K562 (cell line): ENCODE results near the gene POU4F2. TPM values are rescaled to one million over a fixed set of nuclear protein-coding genes. Genes with fewer than 3 reads are reported as not detected.
A peak's percentile ranks its signal among the peaks of the same experiment; 100 is the strongest.

Source experiments
- SUPT5H ChIP-seq: fragments of 450-650 bp; IDR thresholded peaks from 2 replicates; pipeline ENCODE4 v1.6.1; 2016
- polyA plus RNA-seq, 8 experiments: library from polyadenylated mRNA; depleted of rRNA in 4 of 8; stranded (reverse) in 5 of 8; unstranded in 3 of 8; fragments of >200 nt; fragmentation: Nextera tagmentation in 2 of 8; fragmentation: Illumina TruSeq in 1 of 8; extraction: Ambion mirVana in 2 of 8; extraction: Trizol in 1 of 8; gene quantifications; 2 replicates each; pipeline versions ENCODE4 v1.2.1 to v1.2.3, GENCODE V29; 2011 to 2014; ENCODE audit warnings: inconsistent platforms in 1 of 8, missing spikeins in 1 of 8
- total RNA-seq, 7 experiments: library from RNA; depleted of rRNA in 6 of 7; stranded (reverse); fragments of >200 nt in 6 of 7; fragmentation: Illumina TruSeq in 2 of 7; extraction: Trizol in 2 of 7; gene quantifications; 2 replicates each; pipeline versions ENCODE4 v1.2.1 to v1.2.3, GENCODE V29; 2011 to 2021; ENCODE audit warnings: low replicate concordance in 1 of 7
- TF ChIP-seq, protein P1 (sequence below), 2 experiments: fragments of 450-650 bp; formaldehyde crosslinking in 1 of 2; IDR thresholded peaks; 2 replicates each; pipeline versions ENCODE4 v1.4.0 to v1.6.1; 2014 to 2020; ENCODE audit warnings: mild to moderate bottlenecking in 2 of 2, borderline replicate concordance in 1 of 2, low read depth in 1 of 2

Gene POU4F2
- total and polyA plus RNA-seq, 9 of the 15 experiments (the other 6 are each of a cell fraction or from before 2014, with no cell fraction given): not detected

DNA sequence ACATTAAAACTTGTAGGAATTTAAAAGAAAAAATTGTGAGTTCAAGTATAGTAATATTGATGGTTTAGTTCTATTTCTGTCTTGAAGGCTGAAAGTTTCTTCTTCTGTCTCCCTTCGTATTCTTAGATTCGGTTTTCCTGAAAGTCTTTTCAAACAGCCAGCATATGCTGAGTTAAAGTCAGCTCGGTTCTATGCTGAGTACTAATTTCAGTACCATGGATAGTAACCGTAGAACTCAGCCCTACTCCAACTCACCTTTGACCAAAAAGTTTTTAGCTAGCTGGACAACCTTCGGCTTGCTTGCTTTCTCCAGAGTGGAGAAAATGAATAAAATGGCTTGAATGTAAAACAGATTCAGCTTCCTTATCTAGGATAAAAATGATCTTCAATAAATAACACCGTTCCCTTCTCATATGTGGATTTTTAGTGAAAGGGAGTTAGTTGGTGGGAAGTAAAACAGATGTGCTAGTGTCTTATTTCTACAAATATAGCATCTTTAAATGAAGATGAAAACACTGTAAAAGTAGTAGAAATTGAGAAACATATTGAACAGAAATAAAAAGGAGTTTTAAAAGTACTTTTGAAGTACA, 5.2 kb downstream of the POU4F2 start (continued):
- TF ChIP-seq, protein P1, sequence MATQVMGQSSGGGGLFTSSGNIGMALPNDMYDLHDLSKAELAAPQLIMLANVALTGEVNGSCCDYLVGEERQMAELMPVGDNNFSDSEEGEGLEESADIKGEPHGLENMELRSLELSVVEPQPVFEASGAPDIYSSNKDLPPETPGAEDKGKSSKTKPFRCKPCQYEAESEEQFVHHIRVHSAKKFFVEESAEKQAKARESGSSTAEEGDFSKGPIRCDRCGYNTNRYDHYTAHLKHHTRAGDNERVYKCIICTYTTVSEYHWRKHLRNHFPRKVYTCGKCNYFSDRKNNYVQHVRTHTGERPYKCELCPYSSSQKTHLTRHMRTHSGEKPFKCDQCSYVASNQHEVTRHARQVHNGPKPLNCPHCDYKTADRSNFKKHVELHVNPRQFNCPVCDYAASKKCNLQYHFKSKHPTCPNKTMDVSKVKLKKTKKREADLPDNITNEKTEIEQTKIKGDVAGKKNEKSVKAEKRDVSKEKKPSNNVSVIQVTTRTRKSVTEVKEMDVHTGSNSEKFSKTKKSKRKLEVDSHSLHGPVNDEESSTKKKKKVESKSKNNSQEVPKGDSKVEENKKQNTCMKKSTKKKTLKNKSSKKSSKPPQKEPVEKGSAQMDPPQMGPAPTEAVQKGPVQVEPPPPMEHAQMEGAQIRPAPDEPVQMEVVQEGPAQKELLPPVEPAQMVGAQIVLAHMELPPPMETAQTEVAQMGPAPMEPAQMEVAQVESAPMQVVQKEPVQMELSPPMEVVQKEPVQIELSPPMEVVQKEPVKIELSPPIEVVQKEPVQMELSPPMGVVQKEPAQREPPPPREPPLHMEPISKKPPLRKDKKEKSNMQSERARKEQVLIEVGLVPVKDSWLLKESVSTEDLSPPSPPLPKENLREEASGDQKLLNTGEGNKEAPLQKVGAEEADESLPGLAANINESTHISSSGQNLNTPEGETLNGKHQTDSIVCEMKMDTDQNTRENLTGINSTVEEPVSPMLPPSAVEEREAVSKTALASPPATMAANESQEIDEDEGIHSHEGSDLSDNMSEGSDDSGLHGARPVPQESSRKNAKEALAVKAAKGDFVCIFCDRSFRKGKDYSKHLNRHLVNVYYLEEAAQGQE (IDR thresholded peaks at IDR 0.05; ENCODE audit: borderline replicate concordance): peak; percentile 98
- TF ChIP-seq, protein P1 (CRISPR knock-in tag; IDR thresholded peaks at IDR 0.05; ENCODE audit: low read depth): peak; percentile 90
- no peak for TF ChIP-seq SUPT5H
